ENCODE results near the gene ZFP57.

The ZFP57 gene

DNA sequence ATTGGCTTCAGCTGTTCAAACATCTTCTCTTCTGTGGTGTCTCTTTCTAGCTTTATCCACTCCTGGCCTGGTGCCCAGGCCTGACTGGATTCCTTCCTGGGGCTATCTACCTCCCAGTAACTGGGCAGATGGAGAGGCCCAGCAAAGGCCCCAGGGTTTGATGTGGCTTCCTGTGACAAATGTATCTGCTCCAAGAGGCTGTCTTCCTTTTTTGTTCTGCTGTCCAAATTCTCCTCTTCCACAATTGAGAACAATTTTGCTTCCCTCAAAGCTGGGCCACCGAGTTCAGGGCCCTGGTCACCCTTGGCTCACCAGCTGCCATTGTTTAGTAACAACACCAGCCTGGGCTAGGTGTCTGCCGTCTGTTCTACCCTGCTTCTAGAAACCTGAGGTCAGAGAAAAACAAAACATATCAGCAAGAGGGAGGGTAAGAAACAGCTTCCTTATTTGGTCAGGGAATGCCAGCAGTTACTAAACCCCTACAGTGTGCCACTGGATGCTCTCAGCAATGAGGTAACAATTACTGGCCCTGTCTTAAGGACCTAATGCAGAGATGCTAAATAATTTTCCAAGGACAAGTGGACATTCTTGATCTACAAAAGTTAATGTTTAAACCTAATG lies 3.9 kb downstream of the ZFP57 start:
- TF ChIP-seq TCF12 (IDR thresholded peaks at IDR 0.05; ENCODE audit: low read depth), result no peak
- TF ChIP-seq FOXM1 (IDR thresholded peaks at IDR 0.05; ENCODE audit: borderline replicate concordance, low read depth), result no peak
- TF ChIP-seq EGR1 (IDR thresholded peaks at IDR 0.05), result no peak
- TF ChIP-seq TEAD4 (IDR thresholded peaks at IDR 0.05), result no peak
- no peak for TF ChIP-seq EP300 (IDR thresholded peaks at IDR 0.05; ENCODE audit: borderline replicate concordance)
- TF ChIP-seq ZBTB7A (IDR thresholded peaks at IDR 0.05; ENCODE audit: low read depth), result no peak
- TF ChIP-seq CREB1 (IDR thresholded peaks at IDR 0.05; ENCODE audit: low read depth), result no peak
- no peak for TF ChIP-seq YY1 (IDR thresholded peaks at IDR 0.05; ENCODE audit: low read depth)
- TF ChIP-seq MAX (IDR thresholded peaks at IDR 0.05), result no peak
- no peak for TF ChIP-seq NFIC (IDR thresholded peaks at IDR 0.05)
- TF ChIP-seq TAF1 (IDR thresholded peaks at IDR 0.05; ENCODE audit: low read depth), result no peak
- no peak for TF ChIP-seq USF1 (IDR thresholded peaks at IDR 0.05)
- no peak for TF ChIP-seq RAD21 (IDR thresholded peaks at IDR 0.05; ENCODE audit: low read depth)
- no peak for TF ChIP-seq CEBPB (IDR thresholded peaks at IDR 0.05)
- no peak for TF ChIP-seq REST (IDR thresholded peaks at IDR 0.05; ENCODE audit: low read depth)

DNA sequence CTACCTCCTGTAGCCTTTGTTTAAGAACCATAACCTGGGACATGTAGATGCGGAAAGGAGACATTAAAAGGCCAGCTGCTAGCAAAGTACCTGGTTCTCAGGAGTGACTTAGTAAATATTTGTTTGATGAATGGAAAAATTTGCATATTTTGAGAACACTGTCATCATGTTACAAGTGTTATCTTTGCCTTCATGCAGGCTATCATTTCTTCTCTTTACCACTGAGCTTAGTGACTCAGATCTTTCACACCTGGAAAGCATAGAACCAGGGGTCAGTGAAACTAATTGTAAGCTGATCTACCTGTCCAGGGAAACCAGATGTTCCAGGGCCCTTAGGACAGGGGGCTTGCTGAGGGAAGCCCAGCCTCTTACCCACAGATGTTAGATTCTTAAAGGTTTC lies 5.4 kb downstream of the ZFP57 start:
- TF ChIP-seq MAX (IDR thresholded peaks at IDR 0.05) (no peak), NFIC (IDR thresholded peaks at IDR 0.05) (no peak)

GRCh38 chr6:29674008-29674407 lies 6.9 kb downstream of the ZFP57 start:
- no peak for TF ChIP-seq USF1 (IDR thresholded peaks at IDR 0.05)
- no peak for TF ChIP-seq NFIC (IDR thresholded peaks at IDR 0.05)
- TF ChIP-seq YY1 (IDR thresholded peaks at IDR 0.05; ENCODE audit: low read depth), result no peak
- TF ChIP-seq FOXM1 (IDR thresholded peaks at IDR 0.05; ENCODE audit: borderline replicate concordance, low read depth), result no peak
- TF ChIP-seq MAX (IDR thresholded peaks at IDR 0.05), result no peak
- TF ChIP-seq TEAD4 (IDR thresholded peaks at IDR 0.05), result no peak
- no peak for TF ChIP-seq TCF12 (IDR thresholded peaks at IDR 0.05; ENCODE audit: low read depth)
- TF ChIP-seq TAF1 (IDR thresholded peaks at IDR 0.05; ENCODE audit: low read depth), result no peak
- no peak for TF ChIP-seq REST (IDR thresholded peaks at IDR 0.05; ENCODE audit: low read depth)
- TF ChIP-seq ZBTB7A (IDR thresholded peaks at IDR 0.05; ENCODE audit: low read depth), result no peak
- no peak for TF ChIP-seq EGR1 (IDR thresholded peaks at IDR 0.05)
- no peak for TF ChIP-seq RAD21 (IDR thresholded peaks at IDR 0.05; ENCODE audit: low read depth)
- TF ChIP-seq CREB1 (IDR thresholded peaks at IDR 0.05; ENCODE audit: low read depth), result no peak
- TF ChIP-seq CEBPB (IDR thresholded peaks at IDR 0.05), result no peak
- no peak for TF ChIP-seq EP300 (IDR thresholded peaks at IDR 0.05; ENCODE audit: borderline replicate concordance)

DNA sequence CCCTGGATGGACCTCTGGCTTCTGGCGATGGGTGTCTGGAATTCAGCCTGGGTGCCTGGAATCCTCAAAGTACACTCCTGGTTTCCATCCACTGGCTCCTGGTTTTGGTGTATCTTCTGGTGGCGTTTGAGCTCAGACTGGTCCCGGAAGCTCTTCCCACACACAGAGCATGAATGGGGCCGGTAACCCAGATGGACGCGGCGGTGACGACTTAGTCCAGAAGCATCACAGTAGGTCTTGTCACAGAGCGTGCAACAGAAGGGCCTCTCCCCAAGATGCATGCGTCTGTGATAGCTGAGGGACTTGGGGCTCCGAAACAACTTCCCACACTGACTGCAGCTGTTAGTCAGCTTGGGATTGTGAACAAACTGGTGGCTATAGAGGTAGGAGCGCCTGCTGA lies 7.8 kb downstream of the ZFP57 start:
- TF ChIP-seq EGR1 (IDR thresholded peaks at IDR 0.05) (no peak), CREB1 (IDR thresholded peaks at IDR 0.05; ENCODE audit: low read depth) (no peak), ZBTB7A (IDR thresholded peaks at IDR 0.05; ENCODE audit: low read depth) (no peak), TAF1 (IDR thresholded peaks at IDR 0.05; ENCODE audit: low read depth) (no peak), FOXM1 (IDR thresholded peaks at IDR 0.05; ENCODE audit: borderline replicate concordance, low read depth) (no peak), YY1 (IDR thresholded peaks at IDR 0.05; ENCODE audit: low read depth) (no peak), NFIC (IDR thresholded peaks at IDR 0.05) (no peak), USF1 (IDR thresholded peaks at IDR 0.05) (no peak), CEBPB (IDR thresholded peaks at IDR 0.05) (no peak), TCF12 (IDR thresholded peaks at IDR 0.05; ENCODE audit: low read depth) (no peak), MAX (IDR thresholded peaks at IDR 0.05) (no peak), TEAD4 (IDR thresholded peaks at IDR 0.05) (no peak)

DNA sequence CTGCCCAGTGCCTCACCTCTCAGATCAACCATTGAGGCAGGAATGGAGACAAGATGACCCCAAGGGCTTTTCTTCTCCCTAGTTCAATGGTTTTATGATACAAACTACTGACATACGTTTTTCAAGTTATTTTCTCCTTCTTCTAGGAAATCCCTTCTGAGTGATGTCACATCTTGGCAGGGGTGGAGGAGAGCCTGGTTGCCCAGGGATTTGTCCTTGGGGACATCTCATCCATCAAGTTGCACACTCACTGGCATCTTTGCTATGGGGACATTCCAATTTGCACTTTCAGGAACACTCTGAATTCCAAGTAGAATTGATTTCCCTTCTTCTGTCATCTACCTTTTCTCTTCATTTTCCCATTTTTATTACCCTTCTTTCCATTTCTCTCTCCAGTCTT lies 9.9 kb downstream of the ZFP57 start:
- TF ChIP-seq EGR1 (IDR thresholded peaks at IDR 0.05) (no peak), TCF12 (IDR thresholded peaks at IDR 0.05; ENCODE audit: low read depth) (no peak), USF1 (IDR thresholded peaks at IDR 0.05) (no peak), EP300 (IDR thresholded peaks at IDR 0.05; ENCODE audit: borderline replicate concordance) (no peak), MAX (IDR thresholded peaks at IDR 0.05) (no peak), YY1 (IDR thresholded peaks at IDR 0.05; ENCODE audit: low read depth) (no peak), TAF1 (IDR thresholded peaks at IDR 0.05; ENCODE audit: low read depth) (no peak), REST (IDR thresholded peaks at IDR 0.05; ENCODE audit: low read depth) (no peak), CREB1 (IDR thresholded peaks at IDR 0.05; ENCODE audit: low read depth) (no peak), FOXM1 (IDR thresholded peaks at IDR 0.05; ENCODE audit: borderline replicate concordance, low read depth) (no peak), NFIC (IDR thresholded peaks at IDR 0.05) (no peak), TEAD4 (IDR thresholded peaks at IDR 0.05) (no peak), RAD21 (IDR thresholded peaks at IDR 0.05; ENCODE audit: low read depth) (no peak), ZBTB7A (IDR thresholded peaks at IDR 0.05; ENCODE audit: low read depth) (no peak)

Data from Ishikawa (cell line).